Activated CD4-positive, alpha-beta T cell treated with anti-CD3 and anti-CD28 coated beads, Interleukin-2, Interleukin-6, amounts not matched to agents 100 ng/mL and 50 ng/mL, durations not matched to agents 16 hours and 8 hours (primary cell): ENCODE measurements around the gene SPIRE2.
A peak's percentile ranks its signal among the peaks of the same experiment; 100 is the strongest.

Experiments used
- DNase-seq: peaks from one replicate; pipeline ENCODE4 v3.0.0-alpha.2; 2020

The SPIRE2 gene

GRCh38 chr16:89842471-89843408 is 14.5 kb downstream of the SPIRE2 start:
- DNase-seq: no peak

- no peak for DNase-seq
These were observed 15.4 kb downstream of the SPIRE2 start for GRCh38 chr16:89843409-89844350.

- no peak for DNase-seq
These were observed 16.6 kb downstream of the SPIRE2 start for GRCh38 chr16:89844739-89845339.

GRCh38 chr16:89845417-89845816 is 17.1 kb downstream of the SPIRE2 start:
- no peak for DNase-seq

GRCh38 chr16:89847051-89847939 is 19.0 kb downstream of the SPIRE2 start:
- DNase-seq: no peak

- no peak for DNase-seq
These were observed 19.6 kb downstream of the SPIRE2 start for GRCh38 chr16:89847940-89848297.

DNA sequence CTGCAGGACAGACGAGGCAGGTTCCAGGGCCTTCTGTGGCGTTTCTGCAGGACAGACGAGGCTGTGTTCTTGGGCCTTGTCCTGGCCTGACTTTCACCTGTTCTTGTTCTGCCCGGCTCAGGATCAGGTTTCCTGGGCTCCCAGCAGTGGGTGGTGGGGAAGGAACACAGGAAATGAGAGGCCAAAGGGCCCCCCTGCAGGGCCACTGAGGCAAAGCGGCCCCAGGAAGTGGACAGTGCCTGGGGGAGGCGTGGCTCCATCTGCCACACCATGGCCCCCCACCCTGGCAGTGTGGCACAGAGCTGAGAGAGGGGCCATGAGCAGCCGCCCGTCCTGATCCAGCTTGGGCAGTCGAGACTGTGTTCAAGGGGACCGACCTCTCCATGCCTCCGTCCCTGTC is 20.7 kb downstream of the SPIRE2 start:
- DNase-seq: no peak

DNA sequence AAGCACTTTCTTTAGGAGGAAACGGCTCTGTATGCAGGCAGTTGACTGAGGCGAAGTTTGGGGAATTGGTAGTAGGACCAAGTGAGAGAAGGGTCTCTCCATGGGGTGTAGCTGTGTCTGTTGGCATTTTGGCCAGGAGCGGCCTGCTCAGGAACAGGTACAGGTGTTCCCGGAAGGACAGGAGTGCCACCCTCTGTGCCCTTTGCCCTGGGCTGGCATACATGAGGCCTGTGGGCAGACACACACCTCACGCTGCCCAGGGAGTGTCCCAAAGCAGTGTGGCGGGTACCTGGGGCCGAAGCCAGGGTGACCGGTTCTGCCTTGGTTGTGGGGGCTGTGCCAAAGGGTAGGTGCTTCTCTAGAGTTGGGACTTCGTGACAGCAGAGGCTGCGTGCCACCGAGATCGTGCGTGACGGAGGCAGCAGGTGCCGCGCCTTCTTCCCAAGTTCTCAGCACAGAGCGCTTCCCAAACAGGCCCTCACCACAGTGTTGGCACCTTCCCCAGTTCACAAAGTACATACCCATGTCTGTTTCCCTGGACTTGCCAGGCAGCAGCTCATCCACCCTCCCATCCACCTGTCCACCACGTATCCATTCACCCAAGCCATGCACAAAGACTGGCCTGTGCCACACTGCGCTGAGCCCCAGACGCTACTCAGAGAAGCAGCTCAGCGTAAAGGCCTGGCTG is 25.2 kb downstream of the SPIRE2 start:
- no peak for DNase-seq

DNA sequence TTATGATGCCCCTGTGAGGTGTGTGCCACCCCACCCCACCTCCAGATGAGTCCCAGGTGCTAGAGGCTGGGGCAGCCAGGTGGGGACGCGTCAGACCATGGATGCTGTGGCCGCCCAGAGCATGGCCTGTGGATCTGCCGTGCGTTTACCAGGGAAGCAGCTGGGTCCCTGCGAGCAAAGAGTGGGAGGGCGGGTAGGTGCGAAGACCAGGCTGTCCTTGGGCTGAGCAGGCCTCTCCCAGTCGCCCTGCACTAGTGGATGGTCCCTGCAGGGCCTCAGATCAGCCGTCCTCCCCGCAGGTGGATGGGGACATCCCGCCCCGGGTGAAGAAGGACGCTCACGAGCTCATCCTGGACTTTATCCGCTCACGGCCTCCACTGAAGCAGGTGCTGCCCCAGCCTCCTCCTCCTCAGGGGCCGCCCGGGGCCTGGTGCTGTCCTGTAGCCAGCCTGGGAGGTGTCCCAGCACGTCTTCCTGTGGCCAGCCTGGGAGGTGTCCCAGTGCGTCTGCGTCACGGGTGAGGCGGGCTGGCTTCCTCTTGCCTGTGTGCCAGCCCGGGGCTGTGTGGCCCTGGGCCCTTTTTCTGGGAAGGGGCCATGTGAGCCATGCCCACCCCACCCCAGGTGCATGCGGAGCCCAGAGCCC is 27.1 kb downstream of the SPIRE2 start:
- DNase-seq: no peak

- no peak for DNase-seq
These were observed 27.7 kb downstream of the SPIRE2 start for GRCh38 chr16:89855986-89856385.

GRCh38 chr16:89858973-89859614 is 30.8 kb downstream of the SPIRE2 start:
- no peak for DNase-seq

DNA sequence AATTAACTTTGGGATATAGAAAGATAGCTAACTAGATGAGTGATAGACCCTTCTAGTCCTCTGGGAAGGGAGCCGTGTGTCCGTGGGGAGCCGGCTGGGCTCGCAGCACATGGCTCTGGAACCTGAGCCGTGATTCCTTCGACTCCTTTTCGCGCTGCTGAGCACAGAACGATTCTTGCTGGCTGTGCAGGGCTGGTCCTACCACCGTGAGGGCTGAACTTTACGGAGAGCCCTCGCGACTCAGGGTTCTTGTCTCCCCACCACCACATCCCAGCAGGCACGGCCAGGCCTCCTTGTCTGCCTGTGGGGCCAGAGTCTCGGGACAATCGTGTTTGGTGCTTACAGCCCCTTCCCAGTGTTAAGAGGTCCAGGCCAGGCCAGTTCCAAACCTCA is 31.3 kb downstream of the SPIRE2 start:
- no peak for DNase-seq

GRCh38 chr16:89860747-89861304 is 32.6 kb downstream of the SPIRE2 start:
- DNase-seq: peak; percentile 85

- DNase-seq: no peak
These were observed 33.4 kb downstream of the SPIRE2 start for GRCh38 chr16:89861648-89862047.

- DNase-seq: no peak
These were observed 34.5 kb downstream of the SPIRE2 start for GRCh38 chr16:89862732-89863131.

GRCh38 chr16:89863741-89864526 is 35.7 kb downstream of the SPIRE2 start:
- DNase-seq: peak; percentile 67

DNA sequence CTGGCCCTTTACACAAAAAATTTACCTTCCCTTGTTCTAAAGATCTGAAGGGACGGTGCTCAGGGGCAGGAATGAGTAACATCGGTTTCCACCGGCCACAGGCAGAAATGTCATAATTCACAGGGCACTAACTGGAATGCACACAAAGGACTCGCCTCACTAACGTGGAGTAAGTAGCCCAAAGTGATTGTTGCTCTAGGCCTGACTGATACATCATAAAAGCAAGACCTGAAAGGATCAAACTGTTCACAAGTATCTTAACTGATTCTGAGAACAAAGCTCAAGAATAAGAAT is 36.2 kb downstream of the SPIRE2 start:
- peak; percentile 41 for DNase-seq

DNA sequence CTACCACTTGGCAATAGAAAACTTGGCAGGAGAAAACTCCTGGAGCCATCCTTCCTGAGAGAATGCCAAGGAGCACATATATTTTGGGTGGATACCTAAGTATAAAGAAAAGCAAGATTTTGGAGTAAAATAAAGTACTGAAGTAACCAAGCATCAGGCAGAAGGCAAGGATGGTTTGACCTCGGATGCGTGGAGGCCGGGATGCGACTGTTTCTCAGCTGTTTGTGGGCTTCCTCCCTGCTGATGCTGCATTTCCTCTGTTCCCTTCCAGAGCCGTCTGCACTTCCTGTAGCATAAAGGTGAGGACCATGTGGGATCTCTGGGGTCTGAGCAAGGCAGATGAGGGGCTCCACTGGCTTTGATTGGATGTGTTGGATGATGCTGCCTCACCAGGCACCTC is 39.6 kb downstream of the SPIRE2 start:
- no peak for DNase-seq

DNA sequence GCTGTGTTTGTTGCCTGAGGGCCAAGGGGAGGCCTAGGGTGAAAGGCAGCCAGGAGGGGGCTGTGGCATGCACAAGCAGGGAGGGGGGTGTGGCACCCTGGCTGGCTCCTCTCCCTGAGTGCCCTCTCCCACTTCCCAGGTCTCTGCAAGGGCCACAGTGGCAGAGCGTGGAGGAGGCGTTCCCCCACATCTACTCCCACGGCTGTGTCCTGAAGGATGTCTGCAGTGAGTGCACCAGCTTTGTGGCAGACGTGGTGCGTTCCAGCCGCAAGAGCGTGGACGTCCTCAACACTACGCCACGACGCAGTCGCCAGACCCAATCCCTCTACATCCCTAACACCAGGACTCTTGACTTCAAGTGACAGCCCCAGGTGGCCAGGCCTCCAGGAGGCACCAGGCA is 41.6 kb downstream of the SPIRE2 start:
- DNase-seq: no peak

DNA sequence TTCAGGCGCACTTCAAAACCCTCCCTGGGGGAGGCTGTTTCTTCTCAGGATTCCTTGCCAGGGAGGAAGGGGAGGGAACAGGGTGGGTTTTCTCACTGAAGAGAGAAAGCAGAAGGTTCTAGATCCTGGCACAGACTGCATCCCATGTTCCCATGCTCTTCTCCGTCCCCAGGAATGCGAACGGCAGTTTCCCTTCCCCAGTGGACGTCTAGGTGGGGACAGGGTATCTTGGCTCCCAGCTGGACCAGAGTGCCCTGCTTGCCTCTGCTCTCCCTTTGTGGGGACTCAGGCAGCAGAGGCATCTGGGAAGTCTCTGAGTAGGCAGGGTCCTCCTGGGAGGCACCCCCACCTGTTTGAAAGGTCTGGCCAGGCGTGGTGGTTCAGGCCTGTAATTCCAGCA is 42.2 kb downstream of the SPIRE2 start:
- DNase-seq: no peak
